ENCODE measurements around the gene TIMP4. TPM values are rescaled to one million over a fixed set of nuclear protein-coding genes. Genes with fewer than 3 reads are reported as not detected.

The TIMP4 gene
- total RNA-seq, 2 donors from 2014 or later: 0.24 to 0.28 TPM

DNA sequence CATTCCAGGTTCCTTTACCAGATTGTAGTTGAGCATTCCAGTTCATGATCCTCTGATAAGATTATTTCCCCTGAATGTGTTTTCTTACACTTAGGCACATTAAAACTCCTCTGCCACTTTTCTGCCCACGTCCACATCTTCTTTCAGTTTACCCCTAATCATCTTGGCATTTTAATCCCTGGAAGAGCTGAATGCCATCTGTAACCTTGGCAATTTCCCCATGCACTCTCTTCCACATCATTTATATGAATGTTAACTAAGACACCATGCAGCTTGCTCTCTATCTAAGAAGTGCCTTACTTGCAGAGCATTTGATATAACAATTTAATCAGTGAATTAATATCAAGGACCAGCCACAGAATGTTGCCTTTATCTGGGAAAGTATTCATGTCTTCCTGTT lies 25.8 kb downstream of the TIMP4 start:
- H3K27ac Mint-ChIP-seq: no peak overlapping the region
- H3K27me3 Mint-ChIP-seq (ENCODE audit: low read depth): peaks cover 36% of the 10 kb centered on the region
- no peaks in the 10 kb centered on the region for H3K36me3 Mint-ChIP-seq (ENCODE audit: insufficient read depth in 2 of 2)
- no peaks in the 10 kb centered on the region for H3K9me3 Mint-ChIP-seq
- H3K4me1 Mint-ChIP-seq (ENCODE audit: low read depth): no peaks in the 10 kb centered on the region
- DNase-seq (no peak), ATAC-seq (replicated peaks in 1 of 2) (no peak)
- no peak overlapping the region for H3K4me3 Mint-ChIP-seq

- Mint-ChIP-seq H3K36me3 (ENCODE audit: insufficient read depth in 2 of 2) (no peaks in the 10 kb centered on the region), H3K4me1 (ENCODE audit: low read depth) (no peaks in the 10 kb centered on the region), H3K27ac (no peak overlapping the region), H3K27me3 (ENCODE audit: low read depth) (peaks cover 37% of the 10 kb centered on the region), H3K9me3 (no peaks in the 10 kb centered on the region), H3K4me3 (no peak overlapping the region)
- no peak for ATAC-seq (replicated peaks in 1 of 2)
- no peak for DNase-seq
Observed at GRCh38 chr3:12131351-12132090, 27.2 kb downstream of the TIMP4 start.

DNA sequence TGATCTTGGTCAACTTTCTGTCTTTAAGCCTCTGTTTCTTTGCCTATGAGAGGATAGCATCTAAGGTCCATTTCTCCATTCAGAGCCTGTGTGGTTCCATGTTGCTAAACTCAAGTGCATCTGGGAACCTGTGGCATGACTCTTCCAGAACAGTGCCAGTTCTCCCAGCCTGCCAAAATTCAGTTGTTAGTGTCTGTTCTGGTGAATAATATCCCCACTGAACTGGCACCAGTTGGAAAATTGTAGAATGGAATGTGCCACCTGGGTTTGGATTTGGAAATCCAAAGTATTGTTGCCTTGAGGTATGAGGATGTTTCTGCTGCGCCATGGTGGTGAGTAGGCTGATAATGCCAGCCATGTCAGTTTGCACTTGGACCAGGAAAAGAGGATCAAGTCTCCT lies 31.3 kb downstream of the TIMP4 start:
- no peak for DNase-seq
- ATAC-seq (replicated peaks in 1 of 2): no peak
- H3K4me1 Mint-ChIP-seq (ENCODE audit: low read depth): no peaks in the 10 kb centered on the region
- no peaks in the 10 kb centered on the region for H3K36me3 Mint-ChIP-seq (ENCODE audit: insufficient read depth in 2 of 2)
- no peak overlapping the region for H3K27ac Mint-ChIP-seq
- no peak overlapping the region for H3K4me3 Mint-ChIP-seq
- H3K9me3 Mint-ChIP-seq: no peaks in the 10 kb centered on the region
- peaks cover 34% of the 10 kb centered on the region for H3K27me3 Mint-ChIP-seq (ENCODE audit: low read depth)

- Mint-ChIP-seq H3K9me3 (no peaks in the 10 kb centered on the region), H3K4me3 (no peak overlapping the region), H3K4me1 (ENCODE audit: low read depth) (peaks cover 2% of the 10 kb centered on the region), H3K27ac (no peak overlapping the region), H3K27me3 (ENCODE audit: low read depth) (peaks cover 36% of the 10 kb centered on the region), H3K36me3 (ENCODE audit: insufficient read depth in 2 of 2) (no peaks in the 10 kb centered on the region)
- DNase-seq: no peak
- ATAC-seq (replicated peaks in 1 of 2): no peak
Observed at GRCh38 chr3:12125772-12126171, 32.9 kb downstream of the TIMP4 start.

- DNase-seq: no peak
- no peaks in the 10 kb centered on the region for H3K9me3 Mint-ChIP-seq
- no peak overlapping the region for H3K4me3 Mint-ChIP-seq
- H3K27me3 Mint-ChIP-seq (ENCODE audit: low read depth): peaks cover 52% of the 10 kb centered on the region
- H3K27ac Mint-ChIP-seq: no peak overlapping the region
- H3K4me1 Mint-ChIP-seq (ENCODE audit: low read depth): peaks cover 6% of the 10 kb centered on the region
- ATAC-seq (replicated peaks in 1 of 2): no peak
- no peaks in the 10 kb centered on the region for H3K36me3 Mint-ChIP-seq (ENCODE audit: insufficient read depth in 2 of 2)
Observed at GRCh38 chr3:12121466-12121865, 37.2 kb downstream of the TIMP4 start.

DNA sequence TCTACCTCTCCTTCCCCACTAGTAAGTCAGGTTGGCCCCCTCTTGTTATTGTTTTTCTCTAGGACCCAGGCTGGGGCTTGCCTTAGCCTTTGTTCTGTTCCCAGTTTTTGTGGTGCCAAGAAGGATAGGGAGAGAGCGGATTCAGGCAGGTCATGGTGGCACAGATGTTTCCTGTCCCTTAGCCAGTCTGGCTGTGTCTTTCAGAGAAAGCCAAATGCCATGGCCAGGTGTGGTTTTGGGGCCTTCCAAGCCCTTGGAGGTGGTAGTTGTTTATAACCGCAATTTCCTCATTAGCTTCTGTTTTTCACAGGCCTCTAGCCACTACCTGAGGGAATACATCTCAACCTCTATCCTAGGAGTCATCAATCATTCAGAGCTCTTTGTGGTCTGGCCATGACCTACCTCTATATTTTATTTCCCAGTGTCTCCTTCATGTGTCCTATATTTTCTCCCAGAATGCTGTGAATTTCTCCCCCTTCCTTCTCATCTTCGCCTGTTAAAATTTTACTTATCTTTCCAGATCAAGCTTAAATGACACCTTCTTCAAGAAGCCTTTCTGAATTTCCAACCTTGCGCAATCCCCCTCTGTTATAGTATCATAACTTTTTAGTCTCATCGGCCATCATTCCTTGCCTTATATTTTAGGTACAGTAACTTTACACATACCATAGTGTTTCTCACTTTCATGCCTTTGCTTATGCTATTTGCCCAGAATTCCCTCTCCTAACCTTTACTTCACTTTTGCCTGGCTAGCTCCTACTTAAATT lies 38.2 kb downstream of the TIMP4 start:
- Mint-ChIP-seq H3K27ac (no peak overlapping the region), H3K27me3 (ENCODE audit: low read depth) (peaks cover 54% of the 10 kb centered on the region), H3K4me1 (ENCODE audit: low read depth) (peaks cover 6% of the 10 kb centered on the region), H3K9me3 (no peaks in the 10 kb centered on the region), H3K36me3 (ENCODE audit: insufficient read depth in 2 of 2) (no peaks in the 10 kb centered on the region), H3K4me3 (no peak overlapping the region)
- DNase-seq (no peak), ATAC-seq (replicated peaks in 1 of 2) (no peak)

DNA sequence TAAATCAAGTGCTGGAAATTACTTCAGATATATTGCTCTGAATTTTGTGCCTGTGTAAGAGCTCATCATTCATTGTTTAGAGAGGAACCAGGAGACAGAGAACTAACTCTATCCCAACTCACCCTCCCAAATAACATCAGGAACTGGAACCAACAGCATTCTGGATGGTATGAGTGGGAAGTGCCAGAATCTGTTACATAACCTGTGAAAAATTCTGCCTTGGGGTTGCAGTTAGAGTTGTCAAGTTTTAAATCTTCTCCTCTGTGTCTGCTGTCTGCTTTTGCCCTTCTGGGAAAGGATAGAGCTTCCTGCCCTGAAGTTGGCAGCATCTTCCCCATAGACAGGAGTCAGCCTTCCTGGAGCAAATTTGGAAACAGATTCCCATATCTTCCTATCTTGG lies 41.2 kb downstream of the TIMP4 start:
- Mint-ChIP-seq H3K36me3 (ENCODE audit: insufficient read depth in 2 of 2) (no peaks in the 10 kb centered on the region), H3K27me3 (ENCODE audit: low read depth) (peaks cover 49% of the 10 kb centered on the region), H3K27ac (no peak overlapping the region), H3K4me1 (ENCODE audit: low read depth) (peaks cover 6% of the 10 kb centered on the region), H3K4me3 (no peak overlapping the region), H3K9me3 (no peaks in the 10 kb centered on the region)
- DNase-seq (no peak), ATAC-seq (replicated peaks in 1 of 2) (no peak)

DNA sequence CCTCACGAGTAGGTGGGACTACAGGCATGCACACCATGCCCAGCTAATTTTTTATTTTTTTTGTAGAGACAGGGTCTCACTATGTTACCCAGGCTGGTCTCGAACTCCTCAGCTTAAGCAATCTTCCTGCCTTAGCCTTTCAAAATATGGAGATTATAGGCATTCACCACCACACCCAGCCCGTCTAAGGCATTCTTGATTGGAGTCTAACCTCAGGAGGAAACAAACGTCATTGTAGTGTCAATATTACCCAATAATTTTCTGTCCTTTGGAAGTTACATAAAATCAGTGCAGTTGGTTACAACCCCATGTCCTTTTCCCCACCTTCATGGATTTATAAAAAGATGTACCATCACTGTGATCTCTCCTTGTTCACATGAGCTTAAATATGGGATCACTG lies 41.8 kb downstream of the TIMP4 start:
- Mint-ChIP-seq H3K27me3 (ENCODE audit: low read depth) (peaks cover 49% of the 10 kb centered on the region), H3K4me1 (ENCODE audit: low read depth) (peaks cover 6% of the 10 kb centered on the region), H3K4me3 (no peak overlapping the region), H3K9me3 (no peaks in the 10 kb centered on the region), H3K36me3 (ENCODE audit: insufficient read depth in 2 of 2) (no peaks in the 10 kb centered on the region), H3K27ac (no peak overlapping the region)
- ATAC-seq (replicated peaks in 1 of 2): no peak
- no peak for DNase-seq

DNA sequence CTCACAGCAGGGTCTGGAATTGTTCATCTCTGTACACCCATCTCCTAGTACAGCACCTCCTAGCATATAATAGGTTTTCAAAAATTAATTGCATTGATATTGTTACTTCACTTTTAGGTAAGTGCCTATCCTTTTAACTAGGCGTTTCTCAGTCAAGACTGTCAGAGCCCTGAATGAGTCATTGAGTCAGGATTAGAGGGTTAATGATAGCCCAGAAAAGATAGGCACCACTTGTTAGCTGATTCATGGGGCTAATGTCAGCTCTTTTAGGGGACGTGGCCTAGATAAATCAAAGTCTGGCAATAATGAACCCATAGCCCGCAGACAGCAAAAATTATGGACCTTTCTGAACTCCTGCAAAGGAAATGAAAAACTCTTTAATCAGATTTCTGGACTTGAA lies 42.9 kb downstream of the TIMP4 start:
- no peak for ATAC-seq (replicated peaks in 1 of 2)
- Mint-ChIP-seq H3K4me3 (no peak overlapping the region), H3K27ac (no peak overlapping the region), H3K36me3 (ENCODE audit: insufficient read depth in 2 of 2) (peaks cover 0 to under 1% of the 10 kb centered on the region in 2 donors), H3K9me3 (peaks cover 0 to 1% of the 10 kb centered on the region in 2 donors), H3K27me3 (ENCODE audit: low read depth) (peaks cover 43% of the 10 kb centered on the region), H3K4me1 (ENCODE audit: low read depth) (peaks cover 5% of the 10 kb centered on the region)
- DNase-seq: no peak

DNA sequence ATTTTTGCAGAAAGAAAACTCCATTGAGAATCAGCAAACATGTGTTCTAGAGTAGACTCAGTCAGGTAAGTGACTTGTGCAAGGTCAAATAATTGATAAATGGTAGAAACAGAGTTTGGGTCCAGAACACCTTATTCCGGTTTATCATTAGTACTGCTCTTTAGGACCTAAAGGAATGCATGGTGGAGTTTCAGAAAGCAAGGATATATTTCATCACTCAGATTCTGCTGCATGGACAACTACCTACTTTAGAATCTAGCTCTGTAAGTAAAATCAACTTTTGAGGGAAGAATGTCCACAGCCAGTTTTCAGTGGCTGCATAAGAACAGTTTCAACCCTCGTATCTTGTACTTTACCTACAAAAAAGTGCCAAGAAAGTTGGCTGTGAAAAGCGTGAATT lies 43.6 kb downstream of the TIMP4 start:
- ATAC-seq (replicated peaks in 1 of 2): no peak
- Mint-ChIP-seq H3K27ac (no peak overlapping the region), H3K4me3 (no peak overlapping the region), H3K9me3 (peaks cover 0 to 1% of the 10 kb centered on the region in 2 donors), H3K4me1 (ENCODE audit: low read depth) (no peaks in the 10 kb centered on the region), H3K36me3 (ENCODE audit: insufficient read depth in 2 of 2) (peaks cover 0 to 4% of the 10 kb centered on the region in 2 donors), H3K27me3 (ENCODE audit: low read depth) (peaks cover 40% of the 10 kb centered on the region)
- no peak for DNase-seq

- no peak for DNase-seq
- H3K27ac Mint-ChIP-seq: no peak overlapping the region
- H3K4me1 Mint-ChIP-seq (ENCODE audit: low read depth): no peaks in the 10 kb centered on the region
- peaks cover 0 to 1% of the 10 kb centered on the region in 2 donors for H3K9me3 Mint-ChIP-seq
- no peak for ATAC-seq (replicated peaks in 1 of 2)
- H3K4me3 Mint-ChIP-seq: no peak overlapping the region
- peaks cover 0 to 4% of the 10 kb centered on the region in 2 donors for H3K36me3 Mint-ChIP-seq (ENCODE audit: insufficient read depth in 2 of 2)
- H3K27me3 Mint-ChIP-seq (ENCODE audit: low read depth): peaks cover 33% of the 10 kb centered on the region
Observed at GRCh38 chr3:12114251-12114650, 44.5 kb downstream of the TIMP4 start.

GRCh38 chr3:12107071-12107713 lies 51.5 kb downstream of the TIMP4 start:
- Mint-ChIP-seq H3K4me3 (no peak overlapping the region), H3K9me3 (peaks cover 0 to 1% of the 10 kb centered on the region in 2 donors), H3K27ac (no peak overlapping the region), H3K36me3 (ENCODE audit: insufficient read depth in 2 of 2) (peaks cover 0 to 4% of the 10 kb centered on the region in 2 donors), H3K27me3 (ENCODE audit: low read depth) (peaks cover 5% of the 10 kb centered on the region), H3K4me1 (ENCODE audit: low read depth) (no peaks in the 10 kb centered on the region)
- no peak for DNase-seq
- ATAC-seq (replicated peaks in 1 of 2): no peak
